GM12873 (cell line): ENCODE data around the gene HOGA1.

Experiments used
- TF ChIP-seq, protein P1 (sequence below): IDR thresholded peaks from 2 replicates; pipeline ENCODE4 v1.5.1; 2012; ENCODE audit warnings: low read depth, mild to moderate bottlenecking, moderate library complexity, low read length, control low read depth; ENCODE audit not compliant: insufficient read depth; ENCODE audit errors: missing control alignments

HOGA1 gene

DNA sequence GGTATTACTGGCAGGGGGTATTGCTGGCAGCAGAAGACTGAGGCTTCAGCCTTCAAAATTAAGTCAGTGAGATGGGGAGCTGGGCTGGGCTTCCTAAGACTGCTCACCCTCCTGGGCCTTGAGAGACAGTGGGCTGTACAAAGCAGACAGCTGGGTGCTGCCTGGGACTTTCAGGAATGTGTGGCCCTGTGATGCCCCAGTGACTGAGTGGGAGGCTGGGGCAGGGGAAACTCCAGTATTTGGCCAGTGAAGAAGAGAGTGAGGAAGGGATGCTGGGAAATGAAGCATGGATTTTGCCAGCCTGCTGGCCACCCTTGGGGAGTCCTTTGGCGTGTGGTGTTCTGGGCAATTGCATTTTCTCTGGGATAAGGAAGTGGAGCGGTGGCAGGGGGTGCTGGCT lies 11.2 kb upstream of the HOGA1 start:
- TF ChIP-seq, protein P1, sequence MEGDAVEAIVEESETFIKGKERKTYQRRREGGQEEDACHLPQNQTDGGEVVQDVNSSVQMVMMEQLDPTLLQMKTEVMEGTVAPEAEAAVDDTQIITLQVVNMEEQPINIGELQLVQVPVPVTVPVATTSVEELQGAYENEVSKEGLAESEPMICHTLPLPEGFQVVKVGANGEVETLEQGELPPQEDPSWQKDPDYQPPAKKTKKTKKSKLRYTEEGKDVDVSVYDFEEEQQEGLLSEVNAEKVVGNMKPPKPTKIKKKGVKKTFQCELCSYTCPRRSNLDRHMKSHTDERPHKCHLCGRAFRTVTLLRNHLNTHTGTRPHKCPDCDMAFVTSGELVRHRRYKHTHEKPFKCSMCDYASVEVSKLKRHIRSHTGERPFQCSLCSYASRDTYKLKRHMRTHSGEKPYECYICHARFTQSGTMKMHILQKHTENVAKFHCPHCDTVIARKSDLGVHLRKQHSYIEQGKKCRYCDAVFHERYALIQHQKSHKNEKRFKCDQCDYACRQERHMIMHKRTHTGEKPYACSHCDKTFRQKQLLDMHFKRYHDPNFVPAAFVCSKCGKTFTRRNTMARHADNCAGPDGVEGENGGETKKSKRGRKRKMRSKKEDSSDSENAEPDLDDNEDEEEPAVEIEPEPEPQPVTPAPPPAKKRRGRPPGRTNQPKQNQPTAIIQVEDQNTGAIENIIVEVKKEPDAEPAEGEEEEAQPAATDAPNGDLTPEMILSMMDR = no peak

GRCh38 chr10:97573672-97574071 lies 10.5 kb upstream of the HOGA1 start:
- TF ChIP-seq, protein P1 = no peak

DNA sequence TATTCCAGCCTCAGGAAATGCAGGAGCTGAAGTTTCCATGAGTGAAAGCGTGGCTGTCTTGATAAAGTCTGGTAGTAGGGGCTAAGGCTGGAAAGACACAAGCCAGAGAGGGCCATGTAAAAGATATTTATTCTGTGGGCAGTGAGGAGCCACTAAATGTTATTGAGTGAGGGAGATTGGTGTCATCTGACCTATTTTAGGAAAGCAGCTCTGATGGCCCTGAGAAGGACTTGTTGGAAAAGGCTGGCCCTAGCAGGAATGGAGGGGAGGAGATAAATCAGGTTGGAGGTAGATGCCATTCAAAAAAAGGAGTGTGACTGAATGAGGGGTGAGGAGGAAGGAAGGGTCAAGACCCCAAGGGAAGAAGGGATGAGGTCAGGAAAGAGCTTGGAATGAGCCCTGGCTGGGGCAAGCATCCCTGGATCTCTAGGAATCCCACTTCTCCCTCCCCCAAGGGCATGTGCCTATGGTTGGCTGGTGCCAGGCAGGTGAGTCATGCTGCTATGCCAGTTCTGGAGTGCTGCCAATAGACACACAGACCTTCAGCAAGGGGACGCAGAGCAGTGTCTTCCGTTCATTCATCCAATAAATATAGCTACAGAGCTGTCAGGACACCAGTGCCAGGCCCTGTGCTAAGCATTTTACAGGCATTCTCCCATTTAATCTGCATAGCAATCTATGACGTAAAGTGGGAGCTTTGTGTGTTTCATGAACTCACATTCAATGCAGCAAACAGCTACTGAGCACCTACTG lies 9.6 kb upstream of the HOGA1 start:
- TF ChIP-seq, protein P1 = no peak

DNA sequence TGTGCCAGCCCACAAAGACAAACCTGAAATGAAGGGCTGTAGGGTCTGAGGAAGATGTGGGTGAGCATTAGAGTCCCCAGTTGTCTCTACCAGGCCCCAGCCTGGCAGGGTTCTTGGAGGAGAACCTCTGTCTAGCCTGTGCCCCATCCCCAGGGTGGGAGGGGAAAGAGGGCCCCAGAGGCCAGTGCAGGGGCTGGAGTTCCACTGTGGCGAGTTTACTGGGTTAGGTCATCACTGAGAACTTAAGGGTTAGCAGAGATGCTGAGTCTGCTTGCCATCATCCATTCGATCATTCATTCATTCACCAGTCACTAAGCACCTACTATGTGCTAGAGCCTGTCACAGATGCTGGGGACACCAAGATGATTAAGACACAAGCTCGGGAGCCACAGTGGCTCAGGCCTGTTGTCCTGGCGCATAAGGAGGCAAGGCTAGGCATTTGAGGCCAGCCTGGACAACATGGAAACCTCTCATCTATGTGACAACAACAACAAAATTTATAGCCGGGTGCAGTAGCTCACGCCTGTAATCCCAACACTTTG lies 9.0 kb upstream of the HOGA1 start:
- TF ChIP-seq, protein P1 = no peak

DNA sequence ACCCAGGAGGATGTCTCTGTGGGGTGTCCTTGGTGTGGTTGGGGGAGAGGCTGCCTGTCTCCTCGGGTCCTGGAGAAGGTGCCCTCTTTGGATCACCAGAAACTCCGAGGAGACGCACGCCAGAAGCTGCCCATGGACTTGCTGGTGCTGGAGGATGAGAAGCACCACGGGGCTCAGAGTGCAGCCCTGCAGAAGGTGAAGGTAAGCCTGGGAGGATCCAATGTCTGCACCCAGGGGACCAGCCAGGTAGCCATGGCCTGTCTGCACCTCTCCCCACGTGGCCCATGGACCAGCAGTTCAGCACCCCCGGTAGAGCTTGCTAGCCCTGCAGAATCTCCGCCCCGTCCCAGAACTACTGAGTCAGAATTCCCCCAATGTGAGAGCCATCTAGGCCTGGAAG lies 6.5 kb upstream of the HOGA1 start:
- TF ChIP-seq, protein P1 = no peak

DNA sequence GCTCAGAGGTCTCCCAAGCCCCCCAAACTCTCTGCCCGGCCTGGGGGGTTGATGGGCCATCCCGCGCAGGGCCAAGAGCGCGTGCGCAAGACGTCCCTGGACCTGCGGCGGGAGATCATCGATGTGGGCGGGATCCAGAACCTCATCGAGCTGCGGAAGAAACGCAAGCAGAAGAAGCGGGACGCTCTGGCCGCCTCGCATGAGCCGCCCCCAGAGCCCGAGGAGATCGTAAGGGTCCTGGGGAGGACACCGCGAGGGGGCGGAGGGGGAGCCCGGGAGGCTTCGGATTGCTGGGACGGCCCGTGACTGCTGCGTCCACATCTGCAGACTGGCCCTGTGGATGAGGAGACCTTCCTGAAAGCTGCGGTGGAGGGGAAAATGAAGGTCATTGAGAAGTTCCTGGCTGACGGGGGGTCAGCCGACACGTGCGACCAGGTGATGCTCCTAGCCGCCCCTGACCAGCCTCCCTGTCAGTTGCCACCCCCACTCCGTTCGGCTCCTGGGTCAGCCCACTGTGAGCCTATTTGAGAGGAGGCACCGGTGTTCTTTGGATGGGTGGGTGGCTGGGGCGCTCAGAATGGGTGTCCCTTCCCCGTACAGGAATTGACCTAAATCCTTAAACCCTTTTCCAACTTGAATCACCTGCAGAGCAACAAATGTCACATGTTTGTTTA lies 5.9 kb upstream of the HOGA1 start:
- TF ChIP-seq, protein P1 = no peak
